ENCODE results near the gene NRCAM.

NRCAM gene

DNA sequence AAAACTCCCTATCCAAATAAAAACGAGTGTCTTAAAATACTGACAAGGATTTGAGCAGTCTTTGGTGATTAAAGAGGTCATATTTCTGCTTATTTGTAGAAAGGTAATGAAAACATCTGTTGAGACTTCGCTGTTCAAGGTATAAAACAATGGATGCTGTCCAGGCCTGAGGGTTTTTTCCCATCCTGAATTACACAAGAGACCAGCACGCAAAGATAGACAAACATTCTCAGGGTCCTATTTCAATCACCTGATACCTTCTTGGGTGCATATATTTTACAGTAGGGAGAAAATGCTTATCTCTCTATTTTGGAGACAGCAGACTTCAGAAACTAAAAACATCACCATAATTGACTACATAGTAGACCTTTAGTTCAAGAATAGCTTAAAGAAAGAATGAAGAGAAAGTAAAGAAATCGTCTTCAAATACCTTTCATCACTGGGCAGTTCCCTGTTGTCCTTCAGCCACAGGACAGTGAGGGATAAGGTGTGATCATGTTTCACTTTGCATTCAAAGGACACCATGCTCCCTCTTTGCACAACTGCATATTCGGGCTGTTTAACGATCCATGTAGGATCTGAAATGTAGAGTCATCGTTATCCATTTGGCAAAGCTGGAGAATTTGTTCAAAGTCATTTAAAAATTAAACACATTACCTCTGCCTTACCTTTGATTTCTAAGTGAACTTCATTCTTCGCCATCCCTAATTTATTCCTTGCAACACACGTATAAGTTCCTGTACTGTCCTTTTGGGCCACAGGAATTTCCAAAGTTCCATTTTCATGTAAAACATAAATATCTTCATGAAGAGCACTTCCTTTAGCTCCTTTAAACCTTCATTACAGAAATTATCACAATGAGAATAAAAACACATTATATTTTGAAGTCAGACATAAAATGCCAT, 262.4 kb downstream of the NRCAM start:
- DNase-seq (ENCODE audit: low read depth): no peak
- H3K4me3 ChIP-seq (replicated peaks; ENCODE audit: low read depth, low read length): no peak overlapping the region
- TF ChIP-seq, protein P1, sequence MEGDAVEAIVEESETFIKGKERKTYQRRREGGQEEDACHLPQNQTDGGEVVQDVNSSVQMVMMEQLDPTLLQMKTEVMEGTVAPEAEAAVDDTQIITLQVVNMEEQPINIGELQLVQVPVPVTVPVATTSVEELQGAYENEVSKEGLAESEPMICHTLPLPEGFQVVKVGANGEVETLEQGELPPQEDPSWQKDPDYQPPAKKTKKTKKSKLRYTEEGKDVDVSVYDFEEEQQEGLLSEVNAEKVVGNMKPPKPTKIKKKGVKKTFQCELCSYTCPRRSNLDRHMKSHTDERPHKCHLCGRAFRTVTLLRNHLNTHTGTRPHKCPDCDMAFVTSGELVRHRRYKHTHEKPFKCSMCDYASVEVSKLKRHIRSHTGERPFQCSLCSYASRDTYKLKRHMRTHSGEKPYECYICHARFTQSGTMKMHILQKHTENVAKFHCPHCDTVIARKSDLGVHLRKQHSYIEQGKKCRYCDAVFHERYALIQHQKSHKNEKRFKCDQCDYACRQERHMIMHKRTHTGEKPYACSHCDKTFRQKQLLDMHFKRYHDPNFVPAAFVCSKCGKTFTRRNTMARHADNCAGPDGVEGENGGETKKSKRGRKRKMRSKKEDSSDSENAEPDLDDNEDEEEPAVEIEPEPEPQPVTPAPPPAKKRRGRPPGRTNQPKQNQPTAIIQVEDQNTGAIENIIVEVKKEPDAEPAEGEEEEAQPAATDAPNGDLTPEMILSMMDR (IDR thresholded peaks at IDR 0.05; ENCODE audit: low read length, missing control alignments): no peak

DNA sequence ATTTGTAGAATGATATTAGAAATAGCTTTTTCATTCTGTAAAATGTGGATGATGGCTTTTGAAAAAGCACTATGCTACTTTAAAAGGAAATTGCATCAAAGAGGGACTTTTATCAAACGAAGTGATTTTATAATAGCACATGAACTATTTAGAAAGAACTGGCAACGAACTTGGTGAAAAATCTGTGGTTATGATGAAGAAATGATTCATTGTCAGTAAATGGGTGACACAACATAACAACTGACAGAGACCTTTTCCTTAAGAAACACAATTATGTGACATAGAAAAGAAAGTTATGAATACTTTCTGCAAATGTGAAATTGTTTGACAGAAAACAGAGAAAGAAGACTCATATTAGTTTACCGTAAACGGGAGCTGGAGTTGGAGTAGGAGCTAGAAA, 265.3 kb downstream of the NRCAM start:
- DNase-seq (ENCODE audit: low read depth): peak; percentile 51
- TF ChIP-seq, protein P1 (IDR thresholded peaks at IDR 0.05; ENCODE audit: low read length, missing control alignments): no peak
- no peak overlapping the region for H3K4me3 ChIP-seq (replicated peaks; ENCODE audit: low read depth, low read length)

DNA sequence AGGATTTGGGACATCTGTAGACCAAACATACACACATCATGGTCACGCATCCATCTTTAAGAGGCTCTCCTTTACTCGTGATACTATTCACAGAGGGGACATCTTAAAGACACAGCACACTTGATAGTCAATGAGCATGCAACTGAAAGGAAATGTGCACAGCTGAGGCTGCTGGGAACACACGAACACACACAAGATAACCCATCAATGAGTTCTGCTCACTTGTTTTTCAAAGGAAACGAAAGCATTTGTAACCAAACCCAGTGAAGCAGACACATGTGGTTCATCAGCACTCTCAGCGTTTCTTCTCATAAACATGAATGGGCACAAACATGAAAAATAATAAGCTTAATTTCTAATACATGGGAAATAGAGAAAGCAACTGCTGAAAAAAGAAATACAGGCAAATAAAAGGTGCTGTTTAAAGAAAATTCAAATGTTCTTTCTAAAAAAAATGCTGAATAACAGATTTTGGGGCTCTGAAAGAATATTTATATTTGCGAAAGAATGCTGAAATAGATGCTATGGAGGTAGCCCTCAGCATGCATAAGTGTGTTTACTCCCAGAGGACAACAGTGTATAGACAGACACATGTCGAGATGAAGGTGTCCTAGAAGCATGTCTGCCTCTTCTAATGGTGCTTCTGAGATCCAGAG, 266.4 kb downstream of the NRCAM start:
- TF ChIP-seq, protein P1 (IDR thresholded peaks at IDR 0.05; ENCODE audit: low read length, missing control alignments): no peak
- H3K4me3 ChIP-seq (replicated peaks; ENCODE audit: low read depth, low read length): no peak overlapping the region
- no peak for DNase-seq (ENCODE audit: low read depth)

DNA sequence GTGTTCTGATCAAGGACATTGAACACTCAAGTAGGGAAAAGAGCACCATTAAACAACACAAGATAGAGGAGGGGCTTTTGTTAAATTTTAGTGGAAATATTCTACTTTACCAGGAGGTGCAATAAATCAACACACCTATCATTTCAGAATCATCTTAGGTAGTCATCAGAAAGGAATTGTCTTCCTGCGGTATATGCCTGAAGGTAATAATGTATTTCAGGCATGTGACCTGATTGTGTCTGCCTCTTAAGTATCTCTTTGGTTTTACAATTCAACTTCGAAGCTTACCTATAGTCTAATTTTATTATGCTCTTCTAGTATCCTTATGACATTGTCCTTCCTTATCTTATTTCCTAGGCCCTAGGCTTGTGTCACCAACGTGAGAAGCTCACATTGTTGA, 267.5 kb downstream of the NRCAM start:
- no peak for DNase-seq (ENCODE audit: low read depth)
- TF ChIP-seq, protein P1 (IDR thresholded peaks at IDR 0.05; ENCODE audit: low read length, missing control alignments): no peak
- no peak overlapping the region for H3K4me3 ChIP-seq (replicated peaks; ENCODE audit: low read depth, low read length)

DNA sequence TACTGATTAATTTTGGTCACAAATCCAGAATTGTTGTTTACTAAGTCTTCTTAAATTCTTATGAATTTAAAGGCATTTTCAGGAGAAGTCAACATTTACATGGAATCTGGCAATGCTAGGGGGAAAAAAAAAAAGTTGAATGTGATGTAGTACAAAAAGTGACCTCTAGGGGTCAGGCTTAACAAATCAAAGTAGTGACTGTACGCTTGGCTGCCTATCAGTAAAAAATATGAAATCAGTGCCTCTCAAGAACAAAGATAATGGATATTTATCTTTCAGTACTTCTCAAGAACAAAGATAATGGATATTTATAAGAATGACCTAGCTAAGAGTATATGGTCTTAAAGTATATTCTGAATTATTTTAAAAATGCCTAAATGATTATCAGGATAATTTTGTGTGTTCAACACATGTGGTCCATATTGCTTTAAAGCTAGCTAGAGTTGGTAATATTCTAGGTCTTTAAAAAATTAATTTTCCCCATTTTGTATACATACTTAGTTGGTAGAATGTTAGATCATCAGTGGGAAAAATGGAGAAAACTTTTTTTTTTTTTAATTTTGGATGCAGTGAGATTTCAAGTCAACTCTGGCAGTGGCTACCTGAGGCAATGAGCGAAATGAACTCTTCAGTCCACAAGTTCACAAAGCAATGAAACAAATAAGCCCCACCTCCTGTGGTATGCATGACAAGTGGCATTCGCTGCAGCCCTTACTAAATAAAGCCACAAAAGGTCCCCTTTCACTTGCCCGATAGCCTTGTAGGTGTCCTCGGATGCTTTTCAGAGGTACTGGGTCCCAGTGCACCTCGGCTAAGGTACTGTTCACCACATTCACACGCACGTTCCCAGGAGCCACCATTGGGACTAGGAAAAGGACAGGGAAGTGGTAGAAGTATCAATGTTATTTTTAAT, 274.9 kb downstream of the NRCAM start:
- DNase-seq (ENCODE audit: low read depth): peak; percentile 85
- H3K4me3 ChIP-seq (replicated peaks; ENCODE audit: low read depth, low read length): no peak overlapping the region
- TF ChIP-seq, protein P1 (IDR thresholded peaks at IDR 0.05; ENCODE audit: low read length, missing control alignments): peak; percentile 64

DNA sequence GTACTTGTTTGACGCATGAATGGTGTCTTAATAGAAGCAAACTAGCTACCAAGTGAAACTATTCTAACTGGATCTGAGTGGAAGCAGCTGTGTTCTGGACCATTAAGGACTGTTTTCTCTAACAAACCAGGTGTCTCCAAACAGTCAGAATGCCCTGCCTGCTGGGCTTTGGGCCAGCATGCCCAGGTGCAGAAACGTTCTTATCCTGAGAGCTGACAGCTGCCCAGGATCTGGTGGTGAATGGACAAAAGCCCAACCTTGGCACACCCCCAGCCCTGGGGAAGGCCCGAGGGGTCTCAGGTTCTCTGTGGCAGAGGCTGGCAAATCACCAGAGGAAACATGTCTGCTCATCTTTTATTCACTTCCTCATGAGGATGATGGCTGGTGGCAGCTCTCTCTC, 277.8 kb downstream of the NRCAM start:
- TF ChIP-seq, protein P1 (IDR thresholded peaks at IDR 0.05; ENCODE audit: low read length, missing control alignments): no peak
- no peak for DNase-seq (ENCODE audit: low read depth)
- no peak overlapping the region for H3K4me3 ChIP-seq (replicated peaks; ENCODE audit: low read depth, low read length)

Data from fibroblast of pulmonary artery (primary cell).